ENCODE measurements around the gene BPGM. TPM values are rescaled to one million over a fixed set of nuclear protein-coding genes. Genes with fewer than 3 reads are reported as not detected.
A peak's percentile ranks its signal among the peaks of the same experiment; 100 is the strongest.

The BPGM gene
- total and polyA plus RNA-seq, 2 experiments from 2014 or later: 16.9 TPM

DNA sequence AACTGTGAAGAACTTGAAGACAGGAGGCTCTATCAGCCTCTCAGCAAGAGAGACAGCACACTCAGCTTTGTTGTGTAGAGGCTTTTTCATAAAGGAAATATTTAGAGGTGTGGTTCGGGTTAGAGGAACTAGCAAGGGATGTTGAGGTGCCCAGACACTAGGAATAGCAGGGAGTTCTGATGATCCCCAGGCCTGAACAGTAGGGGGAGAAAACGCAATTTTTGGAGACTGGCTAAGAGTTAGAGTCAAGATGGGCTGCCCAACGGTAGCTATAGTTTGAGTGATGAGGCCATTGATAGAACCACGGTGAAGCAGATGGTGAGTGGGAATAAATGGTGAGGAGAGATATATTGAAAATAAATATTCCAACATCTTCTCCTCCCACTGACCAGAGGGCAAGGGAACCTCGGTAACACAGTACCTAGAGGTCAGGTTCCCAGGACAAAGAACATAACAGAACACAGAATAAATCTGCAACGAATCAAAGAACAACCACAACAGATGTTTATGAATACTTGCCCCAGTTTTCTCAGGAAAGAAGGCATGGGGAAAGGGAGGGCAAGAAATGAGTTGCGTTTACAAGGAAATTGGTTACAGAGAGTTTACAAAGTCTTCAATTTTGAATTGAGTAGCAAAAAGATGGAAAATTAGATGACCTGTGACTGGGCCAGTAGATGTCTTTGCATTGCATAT is 24.2 kb upstream of the BPGM start:
- Histone ChIP-seq H3K9me2 (ENCODE audit: insufficient read depth) (0 out of 2 replicates have a peak, but pooled peaks cover 3% of the 10 kb centered on the region), H3K27ac (ENCODE audit: low read depth) (no peak overlapping the region), H3F3A (replicated peaks; ENCODE audit: low read depth) (no peaks in the 10 kb centered on the region), H2AFZ (peak overlapping the region; percentile 15; the same call in 1 of the 2 replicates), H3K4me3 (no peak overlapping the region), H4K20me1 (replicated peaks; ENCODE audit: insufficient read depth) (no peaks in the 10 kb centered on the region), H3K27me3 (ENCODE audit: insufficient read depth) (no peaks in the 10 kb centered on the region), H3K4me1 (ENCODE audit: insufficient read depth) (peaks cover 8% of the 10 kb centered on the region; the same call in 1 of the 2 replicates), H3K79me2 (replicated peaks; ENCODE audit: insufficient read depth) (no peaks in the 10 kb centered on the region), H3K4me2 (no peak overlapping the region), H3K36me3 (ENCODE audit: insufficient read depth) (no peaks in the 10 kb centered on the region)
- H3K4me3 Mint-ChIP-seq: no peak overlapping the region
- no peaks in the 10 kb centered on the region for H3K36me3 Mint-ChIP-seq (ENCODE audit: low read depth)
- H3K4me1 Mint-ChIP-seq: peaks cover 4% of the 10 kb centered on the region; the same call in 2 of the 3 replicates
- ATAC-seq (peak; percentile 37; the same call in 1 of the 3 replicates), DNase-seq (ENCODE audit: low spot score) (peak; percentile 30)
- H3K27ac Mint-ChIP-seq: no peak overlapping the region
- no peaks in the 10 kb centered on the region for H3K27me3 Mint-ChIP-seq (ENCODE audit: insufficient read depth, low read depth, poor library complexity)
- TF ChIP-seq, protein P1, sequence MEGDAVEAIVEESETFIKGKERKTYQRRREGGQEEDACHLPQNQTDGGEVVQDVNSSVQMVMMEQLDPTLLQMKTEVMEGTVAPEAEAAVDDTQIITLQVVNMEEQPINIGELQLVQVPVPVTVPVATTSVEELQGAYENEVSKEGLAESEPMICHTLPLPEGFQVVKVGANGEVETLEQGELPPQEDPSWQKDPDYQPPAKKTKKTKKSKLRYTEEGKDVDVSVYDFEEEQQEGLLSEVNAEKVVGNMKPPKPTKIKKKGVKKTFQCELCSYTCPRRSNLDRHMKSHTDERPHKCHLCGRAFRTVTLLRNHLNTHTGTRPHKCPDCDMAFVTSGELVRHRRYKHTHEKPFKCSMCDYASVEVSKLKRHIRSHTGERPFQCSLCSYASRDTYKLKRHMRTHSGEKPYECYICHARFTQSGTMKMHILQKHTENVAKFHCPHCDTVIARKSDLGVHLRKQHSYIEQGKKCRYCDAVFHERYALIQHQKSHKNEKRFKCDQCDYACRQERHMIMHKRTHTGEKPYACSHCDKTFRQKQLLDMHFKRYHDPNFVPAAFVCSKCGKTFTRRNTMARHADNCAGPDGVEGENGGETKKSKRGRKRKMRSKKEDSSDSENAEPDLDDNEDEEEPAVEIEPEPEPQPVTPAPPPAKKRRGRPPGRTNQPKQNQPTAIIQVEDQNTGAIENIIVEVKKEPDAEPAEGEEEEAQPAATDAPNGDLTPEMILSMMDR (conservative IDR thresholded peaks at IDR 0.05; ENCODE audit: low read depth in 2 of 2): peak; percentile 11 to 27; a peak in 2 of 4 replicates
- TF ChIP-seq, protein P2, sequence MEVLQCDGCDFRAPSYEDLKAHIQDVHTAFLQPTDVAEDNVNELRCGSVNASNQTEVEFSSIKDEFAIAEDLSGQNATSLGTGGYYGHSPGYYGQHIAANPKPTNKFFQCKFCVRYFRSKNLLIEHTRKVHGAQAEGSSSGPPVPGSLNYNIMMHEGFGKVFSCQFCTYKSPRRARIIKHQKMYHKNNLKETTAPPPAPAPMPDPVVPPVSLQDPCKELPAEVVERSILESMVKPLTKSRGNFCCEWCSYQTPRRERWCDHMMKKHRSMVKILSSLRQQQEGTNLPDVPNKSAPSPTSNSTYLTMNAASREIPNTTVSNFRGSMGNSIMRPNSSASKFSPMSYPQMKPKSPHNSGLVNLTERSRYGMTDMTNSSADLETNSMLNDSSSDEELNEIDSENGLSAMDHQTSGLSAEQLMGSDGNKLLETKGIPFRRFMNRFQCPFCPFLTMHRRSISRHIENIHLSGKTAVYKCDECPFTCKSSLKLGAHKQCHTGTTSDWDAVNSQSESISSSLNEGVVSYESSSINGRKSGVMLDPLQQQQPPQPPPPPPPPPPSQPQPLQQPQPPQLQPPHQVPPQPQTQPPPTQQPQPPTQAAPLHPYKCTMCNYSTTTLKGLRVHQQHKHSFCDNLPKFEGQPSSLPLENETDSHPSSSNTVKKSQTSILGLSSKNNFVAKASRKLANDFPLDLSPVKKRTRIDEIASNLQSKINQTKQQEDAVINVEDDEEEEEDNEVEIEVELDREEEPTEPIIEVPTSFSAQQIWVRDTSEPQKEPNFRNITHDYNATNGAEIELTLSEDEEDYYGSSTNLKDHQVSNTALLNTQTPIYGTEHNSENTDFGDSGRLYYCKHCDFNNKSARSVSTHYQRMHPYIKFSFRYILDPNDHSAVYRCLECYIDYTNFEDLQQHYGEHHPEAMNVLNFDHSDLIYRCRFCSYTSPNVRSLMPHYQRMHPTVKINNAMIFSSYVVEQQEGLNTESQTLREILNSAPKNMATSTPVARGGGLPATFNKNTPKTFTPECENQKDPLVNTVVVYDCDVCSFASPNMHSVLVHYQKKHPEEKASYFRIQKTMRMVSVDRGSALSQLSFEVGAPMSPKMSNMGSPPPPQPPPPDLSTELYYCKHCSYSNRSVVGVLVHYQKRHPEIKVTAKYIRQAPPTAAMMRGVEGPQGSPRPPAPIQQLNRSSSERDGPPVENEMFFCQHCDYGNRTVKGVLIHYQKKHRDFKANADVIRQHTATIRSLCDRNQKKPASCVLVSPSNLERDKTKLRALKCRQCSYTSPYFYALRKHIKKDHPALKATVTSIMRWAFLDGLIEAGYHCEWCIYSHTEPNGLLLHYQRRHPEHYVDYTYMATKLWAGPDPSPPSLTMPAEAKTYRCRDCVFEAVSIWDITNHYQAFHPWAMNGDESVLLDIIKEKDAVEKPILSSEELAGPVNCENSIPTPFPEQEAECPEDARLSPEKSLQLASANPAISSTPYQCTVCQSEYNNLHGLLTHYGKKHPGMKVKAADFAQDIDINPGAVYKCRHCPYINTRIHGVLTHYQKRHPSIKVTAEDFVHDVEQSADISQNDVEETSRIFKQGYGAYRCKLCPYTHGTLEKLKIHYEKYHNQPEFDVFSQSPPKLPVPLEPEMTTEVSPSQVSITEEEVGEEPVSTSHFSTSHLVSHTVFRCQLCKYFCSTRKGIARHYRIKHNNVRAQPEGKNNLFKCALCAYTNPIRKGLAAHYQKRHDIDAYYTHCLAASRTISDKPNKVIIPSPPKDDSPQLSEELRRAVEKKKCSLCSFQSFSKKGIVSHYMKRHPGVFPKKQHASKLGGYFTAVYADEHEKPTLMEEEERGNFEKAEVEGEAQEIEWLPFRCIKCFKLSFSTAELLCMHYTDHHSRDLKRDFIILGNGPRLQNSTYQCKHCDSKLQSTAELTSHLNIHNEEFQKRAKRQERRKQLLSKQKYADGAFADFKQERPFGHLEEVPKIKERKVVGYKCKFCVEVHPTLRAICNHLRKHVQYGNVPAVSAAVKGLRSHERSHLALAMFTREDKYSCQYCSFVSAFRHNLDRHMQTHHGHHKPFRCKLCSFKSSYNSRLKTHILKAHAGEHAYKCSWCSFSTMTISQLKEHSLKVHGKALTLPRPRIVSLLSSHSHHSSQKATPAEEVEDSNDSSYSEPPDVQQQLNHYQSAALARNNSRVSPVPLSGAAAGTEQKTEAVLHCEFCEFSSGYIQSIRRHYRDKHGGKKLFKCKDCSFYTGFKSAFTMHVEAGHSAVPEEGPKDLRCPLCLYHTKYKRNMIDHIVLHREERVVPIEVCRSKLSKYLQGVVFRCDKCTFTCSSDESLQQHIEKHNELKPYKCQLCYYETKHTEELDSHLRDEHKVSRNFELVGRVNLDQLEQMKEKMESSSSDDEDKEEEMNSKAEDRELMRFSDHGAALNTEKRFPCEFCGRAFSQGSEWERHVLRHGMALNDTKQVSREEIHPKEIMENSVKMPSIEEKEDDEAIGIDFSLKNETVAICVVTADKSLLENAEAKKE (CRISPR knock-in tag; IDR thresholded peaks at IDR 0.05): no peak
- H3K9me3 Mint-ChIP-seq: no peaks in the 10 kb centered on the region
